Measurements from ENCODE around the gene SORCS1.

SORCS1 gene

GRCh38 chr10:107085665-107086525, 78.6 kb downstream of the SORCS1 start:
- no peak for TF ChIP-seq POLR2A (IDR thresholded peaks at IDR 0.05; ENCODE audit: low read depth, low read length)
- FAIRE-seq (no peak), DNase-seq (ENCODE audit: insufficient read length, low spot score) (no peak)

- FAIRE-seq: no peak
- no peak for DNase-seq (ENCODE audit: insufficient read length, low spot score)
- no peak for TF ChIP-seq POLR2A (IDR thresholded peaks at IDR 0.05; ENCODE audit: low read depth, low read length)
These were observed 81.0 kb downstream of the SORCS1 start for GRCh38 chr10:107083388-107084009.

- DNase-seq (ENCODE audit: insufficient read length, low spot score) (no peak), FAIRE-seq (no peak)
- TF ChIP-seq POLR2A (IDR thresholded peaks at IDR 0.05; ENCODE audit: low read depth, low read length): no peak
These were observed 82.9 kb downstream of the SORCS1 start for GRCh38 chr10:107081644-107082043.

GRCh38 chr10:107075117-107075516, 89.4 kb downstream of the SORCS1 start:
- FAIRE-seq (no peak), DNase-seq (ENCODE audit: insufficient read length, low spot score) (no peak)
- TF ChIP-seq POLR2A (IDR thresholded peaks at IDR 0.05; ENCODE audit: low read depth, low read length): no peak

- FAIRE-seq (no peak), DNase-seq (ENCODE audit: insufficient read length, low spot score) (no peak)
- no peak for TF ChIP-seq POLR2A (IDR thresholded peaks at IDR 0.05; ENCODE audit: low read depth, low read length)
These were observed 91.7 kb downstream of the SORCS1 start for GRCh38 chr10:107072786-107073185.

- FAIRE-seq (no peak), DNase-seq (ENCODE audit: insufficient read length, low spot score) (no peak)
- no peak for TF ChIP-seq POLR2A (IDR thresholded peaks at IDR 0.05; ENCODE audit: low read depth, low read length)
These were observed 92.5 kb downstream of the SORCS1 start for GRCh38 chr10:107072028-107072427.

- TF ChIP-seq POLR2A (IDR thresholded peaks at IDR 0.05; ENCODE audit: low read depth, low read length): no peak
- DNase-seq (ENCODE audit: insufficient read length, low spot score): no peak
- no peak for FAIRE-seq
These were observed 93.2 kb downstream of the SORCS1 start for GRCh38 chr10:107071301-107071700.

- FAIRE-seq (no peak), DNase-seq (ENCODE audit: insufficient read length, low spot score) (no peak)
- TF ChIP-seq POLR2A (IDR thresholded peaks at IDR 0.05; ENCODE audit: low read depth, low read length): no peak
These were observed 96.7 kb downstream of the SORCS1 start for GRCh38 chr10:107067843-107068242.

- TF ChIP-seq POLR2A (IDR thresholded peaks at IDR 0.05; ENCODE audit: low read depth, low read length): no peak
- FAIRE-seq (no peak), DNase-seq (ENCODE audit: insufficient read length, low spot score) (no peak)
These were observed 100.4 kb downstream of the SORCS1 start for GRCh38 chr10:107064075-107064474.

GRCh38 chr10:107059872-107060271, 104.6 kb downstream of the SORCS1 start:
- DNase-seq (ENCODE audit: insufficient read length, low spot score): no peak
- FAIRE-seq: no peak
- TF ChIP-seq POLR2A (IDR thresholded peaks at IDR 0.05; ENCODE audit: low read depth, low read length): no peak

GRCh38 chr10:107059068-107059804, 105.3 kb downstream of the SORCS1 start:
- FAIRE-seq (no peak), DNase-seq (ENCODE audit: insufficient read length, low spot score) (no peak)
- TF ChIP-seq POLR2A (IDR thresholded peaks at IDR 0.05; ENCODE audit: low read depth, low read length): no peak

GRCh38 chr10:107058331-107058730, 106.2 kb downstream of the SORCS1 start:
- DNase-seq (ENCODE audit: insufficient read length, low spot score) (no peak), FAIRE-seq (no peak)
- TF ChIP-seq POLR2A (IDR thresholded peaks at IDR 0.05; ENCODE audit: low read depth, low read length): no peak

- no peak for TF ChIP-seq POLR2A (IDR thresholded peaks at IDR 0.05; ENCODE audit: low read depth, low read length)
- DNase-seq (ENCODE audit: insufficient read length, low spot score) (no peak), FAIRE-seq (no peak)
These were observed 108.3 kb downstream of the SORCS1 start for GRCh38 chr10:107056182-107056581.

- no peak for TF ChIP-seq POLR2A (IDR thresholded peaks at IDR 0.05; ENCODE audit: low read depth, low read length)
- FAIRE-seq: no peak
- no peak for DNase-seq (ENCODE audit: insufficient read length, low spot score)
These were observed 109.9 kb downstream of the SORCS1 start for GRCh38 chr10:107054469-107055156.
